Osteoblast (primary cell): Measurements from ENCODE around the gene SF3B6. TPM values are rescaled to one million over a fixed set of nuclear protein-coding genes. Genes with fewer than 3 reads are reported as not detected.

Source experiments
- DNase-seq: peaks from one replicate; pipeline ENCODE4 v3.0.0; 2011; ENCODE audit warnings: low spot score, mixed read lengths; ENCODE audit not compliant: insufficient read length; ENCODE audit errors: missing footprints
- H2AFZ ChIP-seq: 2 replicates; pipeline ENCODE4 v1.6.0; 2011; ENCODE audit warnings: mild to moderate bottlenecking, low read length
- H3K27ac ChIP-seq: 2 replicates; pipeline ENCODE4 v1.5.1; 2011; ENCODE audit warnings: mild to moderate bottlenecking, low read depth, low read length, moderate library complexity
- H3K27me3 ChIP-seq: 2 replicates; pipeline ENCODE4 v1.6.0; 2012; ENCODE audit warnings: mild to moderate bottlenecking, control low read depth, inconsistent platforms, low read length, moderate library complexity; ENCODE audit not compliant: insufficient read depth
- H3K36me3 ChIP-seq: 2 replicates; pipeline ENCODE4 v1.5.1; 2011; ENCODE audit warnings: mild to moderate bottlenecking, low read length, control low read depth, moderate library complexity; ENCODE audit not compliant: insufficient read depth
- H3K4me1 ChIP-seq: 2 replicates; pipeline ENCODE4 v1.5.1; 2011; ENCODE audit warnings: mild to moderate bottlenecking, low read length, control low read depth, moderate library complexity; ENCODE audit not compliant: insufficient read depth
- H3K4me2 ChIP-seq: 2 replicates; pipeline ENCODE4 v1.6.0; 2011; ENCODE audit warnings: mild to moderate bottlenecking, low read length; ENCODE audit not compliant: insufficient read depth
- H3K4me3 ChIP-seq: fragments of 200-600 bp; sonication (generic); 3 replicates; pipeline ENCODE4 v1.5.1; 2012; ENCODE audit warnings: mild to moderate bottlenecking, low read length, inconsistent platforms; ENCODE audit not compliant: insufficient read depth
- H3K79me2 ChIP-seq: 2 replicates; pipeline ENCODE4 v1.6.0; 2012; ENCODE audit warnings: mild to moderate bottlenecking, low read length, control low read depth, inconsistent platforms; ENCODE audit not compliant: insufficient read depth
- H3K9me3 ChIP-seq: 2 replicates; pipeline ENCODE4 v1.5.1; 2011; ENCODE audit warnings: low read depth, low read length, control low read depth
- H4K20me1 ChIP-seq: 2 replicates; pipeline ENCODE4 v1.6.0; 2012; ENCODE audit warnings: mild to moderate bottlenecking, low read length, control low read depth; ENCODE audit not compliant: insufficient read depth
- total RNA-seq: library from RNA; depleted of rRNA; stranded (reverse); fragments of >200 nt; gene quantifications from 2 replicates; pipeline ENCODE4 v1.2.3, GENCODE V29; 2012
- TF ChIP-seq, protein P1 (sequence below): IDR thresholded peaks from 2 replicates; pipeline ENCODE4 v1.5.1; 2011; ENCODE audit warnings: mild to moderate bottlenecking, low read depth, low read length, moderate library complexity; ENCODE audit errors: extremely low read depth

SF3B6 gene
- total RNA-seq, 1 donor: 96.6 TPM

- H3K4me2 ChIP-seq: no peak overlapping the region
- H3K9me3 ChIP-seq: no peaks in the 10 kb centered on the region
- no peak overlapping the region for H3K4me3 ChIP-seq
- H3K79me2 ChIP-seq: peaks cover 9% of the 10 kb centered on the region
- no peak overlapping the region for H2AFZ ChIP-seq
- H3K4me1 ChIP-seq: peaks cover 10% of the 10 kb centered on the region
- no peak overlapping the region for H3K27ac ChIP-seq
- DNase-seq: no peak
- no peaks in the 10 kb centered on the region for H4K20me1 ChIP-seq
- H3K36me3 ChIP-seq: peaks cover 23% of the 10 kb centered on the region
- H3K27me3 ChIP-seq: no peaks in the 10 kb centered on the region
- TF ChIP-seq, protein P1, sequence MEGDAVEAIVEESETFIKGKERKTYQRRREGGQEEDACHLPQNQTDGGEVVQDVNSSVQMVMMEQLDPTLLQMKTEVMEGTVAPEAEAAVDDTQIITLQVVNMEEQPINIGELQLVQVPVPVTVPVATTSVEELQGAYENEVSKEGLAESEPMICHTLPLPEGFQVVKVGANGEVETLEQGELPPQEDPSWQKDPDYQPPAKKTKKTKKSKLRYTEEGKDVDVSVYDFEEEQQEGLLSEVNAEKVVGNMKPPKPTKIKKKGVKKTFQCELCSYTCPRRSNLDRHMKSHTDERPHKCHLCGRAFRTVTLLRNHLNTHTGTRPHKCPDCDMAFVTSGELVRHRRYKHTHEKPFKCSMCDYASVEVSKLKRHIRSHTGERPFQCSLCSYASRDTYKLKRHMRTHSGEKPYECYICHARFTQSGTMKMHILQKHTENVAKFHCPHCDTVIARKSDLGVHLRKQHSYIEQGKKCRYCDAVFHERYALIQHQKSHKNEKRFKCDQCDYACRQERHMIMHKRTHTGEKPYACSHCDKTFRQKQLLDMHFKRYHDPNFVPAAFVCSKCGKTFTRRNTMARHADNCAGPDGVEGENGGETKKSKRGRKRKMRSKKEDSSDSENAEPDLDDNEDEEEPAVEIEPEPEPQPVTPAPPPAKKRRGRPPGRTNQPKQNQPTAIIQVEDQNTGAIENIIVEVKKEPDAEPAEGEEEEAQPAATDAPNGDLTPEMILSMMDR: no peak
Measured at GRCh38 chr2:24080701-24081100, 4.6 kb upstream of the SF3B6 start.

- H3K27me3 ChIP-seq: no peaks in the 10 kb centered on the region
- no peak overlapping the region for H3K27ac ChIP-seq
- TF ChIP-seq, protein P1: no peak
- peak overlapping the region; percentile 74 for H3K4me2 ChIP-seq
- H4K20me1 ChIP-seq: peaks cover 3% of the 10 kb centered on the region
- H2AFZ ChIP-seq: peak overlapping the region; percentile 85
- H3K9me3 ChIP-seq: no peaks in the 10 kb centered on the region
- no peak for DNase-seq
- peaks cover 28% of the 10 kb centered on the region for H3K36me3 ChIP-seq
- H3K79me2 ChIP-seq: peaks cover 28% of the 10 kb centered on the region
- peak overlapping the region; percentile 87 for H3K4me3 ChIP-seq
- peaks cover 5% of the 10 kb centered on the region for H3K4me1 ChIP-seq
Measured at GRCh38 chr2:24077879-24078278, 1.8 kb upstream of the SF3B6 start.

DNA sequence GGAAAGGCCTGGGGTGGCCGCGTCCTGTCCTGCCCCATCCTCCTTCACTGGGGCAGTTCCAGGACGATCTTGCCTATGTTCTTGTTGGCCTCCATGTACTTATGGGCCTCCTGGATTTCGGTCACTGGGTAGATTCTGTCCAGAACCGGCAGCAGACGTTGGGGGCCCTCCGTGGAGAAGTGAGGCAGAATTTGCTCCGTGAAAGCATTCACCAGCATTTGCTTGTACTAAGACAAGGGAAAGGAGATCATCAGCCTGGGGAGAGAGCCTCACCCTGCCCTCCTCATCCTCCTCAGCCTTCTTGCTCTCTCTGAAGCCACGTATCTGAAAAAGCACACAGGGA is 1.4 kb upstream of the SF3B6 start:
- Histone ChIP-seq H4K20me1 (peaks cover 3% of the 10 kb centered on the region), H3K4me1 (peaks cover 5% of the 10 kb centered on the region), H3K36me3 (peaks cover 27% of the 10 kb centered on the region), H3K4me2 (peak overlapping the region; percentile 74), H3K27me3 (no peaks in the 10 kb centered on the region), H3K9me3 (no peaks in the 10 kb centered on the region), H3K4me3 (peak overlapping the region; percentile 87), H3K79me2 (peaks cover 28% of the 10 kb centered on the region), H3K27ac (peak overlapping the region; percentile 36), H2AFZ (peak overlapping the region; percentile 85)
- DNase-seq: no peak
- TF ChIP-seq, protein P1: no peak

DNA sequence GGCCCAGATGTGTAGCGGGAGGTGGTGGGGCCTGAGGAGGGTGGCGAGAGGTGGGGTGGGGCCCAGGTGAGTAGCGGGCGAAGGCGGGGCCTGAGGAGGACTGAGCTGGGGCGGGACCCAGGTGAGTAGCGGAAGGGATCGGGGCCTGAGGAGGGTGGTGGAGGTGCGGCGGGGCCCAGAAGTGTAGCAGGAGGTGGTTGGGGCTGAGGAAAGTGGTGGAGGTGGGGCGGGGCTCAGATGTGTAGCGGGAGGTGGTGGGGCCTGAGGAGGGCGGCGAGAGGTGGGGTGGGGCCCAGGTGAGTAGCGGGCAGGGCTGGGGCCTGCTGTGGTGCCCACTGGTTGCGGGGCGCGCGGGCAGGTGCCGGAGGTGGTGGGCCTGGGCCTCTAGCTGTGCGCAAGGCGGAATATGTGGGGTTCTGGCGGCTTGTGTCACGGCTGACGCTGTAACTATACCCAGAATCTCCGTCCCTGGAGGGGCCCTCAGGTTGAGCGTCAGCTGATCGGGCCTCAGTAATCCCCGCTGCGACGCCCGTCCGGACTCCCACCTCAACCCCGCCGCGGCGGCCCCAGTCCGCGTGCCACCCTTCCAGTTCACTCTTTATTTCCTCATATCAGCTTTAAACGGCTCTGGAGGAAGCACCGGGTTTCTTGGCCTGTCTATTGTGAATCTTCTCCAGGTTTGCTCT is 866 bp upstream of the SF3B6 start:
- peak overlapping the region; percentile 87 for H3K4me3 ChIP-seq
- H3K4me1 ChIP-seq: peaks cover 5% of the 10 kb centered on the region
- peak overlapping the region; percentile 74 for H3K4me2 ChIP-seq
- peak; percentile 63 for DNase-seq
- H4K20me1 ChIP-seq: peaks cover 3% of the 10 kb centered on the region
- TF ChIP-seq, protein P1: no peak
- H3K79me2 ChIP-seq: peaks cover 33% of the 10 kb centered on the region
- H3K36me3 ChIP-seq: peaks cover 27% of the 10 kb centered on the region
- H3K27me3 ChIP-seq: no peaks in the 10 kb centered on the region
- H3K27ac ChIP-seq: peak overlapping the region; percentile 36
- no peaks in the 10 kb centered on the region for H3K9me3 ChIP-seq
- peak overlapping the region; percentile 85 for H2AFZ ChIP-seq
